ENCODE measurements around the gene HEG1.

The HEG1 gene

GRCh38 chr3:124928333-124929202, 127.2 kb downstream of the HEG1 start:
- H3K4me1 ChIP-seq (ENCODE audit: control insufficient read depth, insufficient read depth, low read length): no peaks in the 10 kb centered on the region

GRCh38 chr3:124927574-124928045, 128.2 kb downstream of the HEG1 start:
- Histone ChIP-seq H3K9ac (ENCODE audit: low read depth, low read length) (no peak overlapping the region), H3K4me3 (ENCODE audit: low read depth, low read length) (no peak overlapping the region), H3K36me3 (ENCODE audit: control insufficient read depth, insufficient read depth, low read length) (no peaks in the 10 kb centered on the region), H3K27me3 (ENCODE audit: control insufficient read depth, insufficient read depth, low read length) (no peaks in the 10 kb centered on the region), H3K9me3 (ENCODE audit: control insufficient read depth, insufficient read depth, low read length) (no peaks in the 10 kb centered on the region), H3K4me1 (ENCODE audit: control insufficient read depth, insufficient read depth, low read length) (no peaks in the 10 kb centered on the region)

More at GRCh38 chr3:124928333-124929202, 127.2 kb downstream of the HEG1 start:
- Histone ChIP-seq H3K9me3 (ENCODE audit: control insufficient read depth, insufficient read depth, low read length) (no peaks in the 10 kb centered on the region), H3K27me3 (ENCODE audit: control insufficient read depth, insufficient read depth, low read length) (no peaks in the 10 kb centered on the region), H3K4me3 (ENCODE audit: low read depth, low read length) (no peak overlapping the region), H3K9ac (ENCODE audit: low read depth, low read length) (no peak overlapping the region), H3K36me3 (ENCODE audit: control insufficient read depth, insufficient read depth, low read length) (no peaks in the 10 kb centered on the region)

- no peaks in the 10 kb centered on the region for H3K27me3 ChIP-seq (ENCODE audit: control insufficient read depth, insufficient read depth, low read length)
- H3K9me3 ChIP-seq (ENCODE audit: control insufficient read depth, insufficient read depth, low read length): no peaks in the 10 kb centered on the region
- no peaks in the 10 kb centered on the region for H3K4me1 ChIP-seq (ENCODE audit: control insufficient read depth, insufficient read depth, low read length)
- no peak overlapping the region for H3K4me3 ChIP-seq (ENCODE audit: low read depth, low read length)
- H3K9ac ChIP-seq (ENCODE audit: low read depth, low read length): no peak overlapping the region
- no peaks in the 10 kb centered on the region for H3K36me3 ChIP-seq (ENCODE audit: control insufficient read depth, insufficient read depth, low read length)
Observed at GRCh38 chr3:124926426-124927101, 129.2 kb downstream of the HEG1 start.

- Histone ChIP-seq H3K9ac (ENCODE audit: low read depth, low read length) (no peak overlapping the region), H3K4me1 (ENCODE audit: control insufficient read depth, insufficient read depth, low read length) (no peaks in the 10 kb centered on the region)
Observed at GRCh38 chr3:124924741-124925140, 131.1 kb downstream of the HEG1 start.

GRCh38 chr3:124923833-124924232, 132.0 kb downstream of the HEG1 start:
- Histone ChIP-seq H3K9me3 (ENCODE audit: control insufficient read depth, insufficient read depth, low read length) (no peaks in the 10 kb centered on the region), H3K27me3 (ENCODE audit: control insufficient read depth, insufficient read depth, low read length) (no peaks in the 10 kb centered on the region), H3K9ac (ENCODE audit: low read depth, low read length) (no peak overlapping the region), H3K36me3 (ENCODE audit: control insufficient read depth, insufficient read depth, low read length) (no peaks in the 10 kb centered on the region), H3K4me1 (ENCODE audit: control insufficient read depth, insufficient read depth, low read length) (no peaks in the 10 kb centered on the region), H3K4me3 (ENCODE audit: low read depth, low read length) (no peak overlapping the region)

More at GRCh38 chr3:124924741-124925140, 131.1 kb downstream of the HEG1 start:
- no peaks in the 10 kb centered on the region for H3K36me3 ChIP-seq (ENCODE audit: control insufficient read depth, insufficient read depth, low read length)
- no peaks in the 10 kb centered on the region for H3K9me3 ChIP-seq (ENCODE audit: control insufficient read depth, insufficient read depth, low read length)
- no peak overlapping the region for H3K4me3 ChIP-seq (ENCODE audit: low read depth, low read length)
- H3K27me3 ChIP-seq (ENCODE audit: control insufficient read depth, insufficient read depth, low read length): no peaks in the 10 kb centered on the region

GRCh38 chr3:124920718-124921117, 135.1 kb downstream of the HEG1 start:
- Histone ChIP-seq H3K27me3 (ENCODE audit: control insufficient read depth, insufficient read depth, low read length) (no peaks in the 10 kb centered on the region), H3K9ac (ENCODE audit: low read depth, low read length) (no peak overlapping the region), H3K9me3 (ENCODE audit: control insufficient read depth, insufficient read depth, low read length) (no peaks in the 10 kb centered on the region), H3K4me3 (ENCODE audit: low read depth, low read length) (no peak overlapping the region), H3K36me3 (ENCODE audit: control insufficient read depth, insufficient read depth, low read length) (no peaks in the 10 kb centered on the region), H3K4me1 (ENCODE audit: control insufficient read depth, insufficient read depth, low read length) (no peaks in the 10 kb centered on the region)

- Histone ChIP-seq H3K36me3 (ENCODE audit: control insufficient read depth, insufficient read depth, low read length) (no peaks in the 10 kb centered on the region), H3K9ac (ENCODE audit: low read depth, low read length) (no peak overlapping the region), H3K9me3 (ENCODE audit: control insufficient read depth, insufficient read depth, low read length) (no peaks in the 10 kb centered on the region), H3K4me3 (ENCODE audit: low read depth, low read length) (no peak overlapping the region), H3K4me1 (ENCODE audit: control insufficient read depth, insufficient read depth, low read length) (no peaks in the 10 kb centered on the region), H3K27me3 (ENCODE audit: control insufficient read depth, insufficient read depth, low read length) (no peaks in the 10 kb centered on the region)
Observed at GRCh38 chr3:124919756-124920155, 136.0 kb downstream of the HEG1 start.

GRCh38 chr3:124918524-124918923, 137.3 kb downstream of the HEG1 start:
- H3K9me3 ChIP-seq (ENCODE audit: control insufficient read depth, insufficient read depth, low read length): no peaks in the 10 kb centered on the region

GRCh38 chr3:124916837-124917409, 138.9 kb downstream of the HEG1 start:
- H3K36me3 ChIP-seq (ENCODE audit: control insufficient read depth, insufficient read depth, low read length): no peaks in the 10 kb centered on the region
- no peak overlapping the region for H3K4me3 ChIP-seq (ENCODE audit: low read depth, low read length)
- H3K9me3 ChIP-seq (ENCODE audit: control insufficient read depth, insufficient read depth, low read length): no peaks in the 10 kb centered on the region
- no peaks in the 10 kb centered on the region for H3K27me3 ChIP-seq (ENCODE audit: control insufficient read depth, insufficient read depth, low read length)
- no peaks in the 10 kb centered on the region for H3K4me1 ChIP-seq (ENCODE audit: control insufficient read depth, insufficient read depth, low read length)
- no peak overlapping the region for H3K9ac ChIP-seq (ENCODE audit: low read depth, low read length)

More at GRCh38 chr3:124918524-124918923, 137.3 kb downstream of the HEG1 start:
- no peak overlapping the region for H3K4me3 ChIP-seq (ENCODE audit: low read depth, low read length)
- no peaks in the 10 kb centered on the region for H3K4me1 ChIP-seq (ENCODE audit: control insufficient read depth, insufficient read depth, low read length)
- no peak overlapping the region for H3K9ac ChIP-seq (ENCODE audit: low read depth, low read length)
- no peaks in the 10 kb centered on the region for H3K36me3 ChIP-seq (ENCODE audit: control insufficient read depth, insufficient read depth, low read length)
- H3K27me3 ChIP-seq (ENCODE audit: control insufficient read depth, insufficient read depth, low read length): no peaks in the 10 kb centered on the region
